Glomerular endothelial cell (primary cell): ENCODE measurements around the gene ADAD2. TPM values are rescaled to one million over a fixed set of nuclear protein-coding genes. Genes with fewer than 3 reads are reported as not detected.

Experiments
- DNase-seq: peaks from one replicate; pipeline ENCODE4 v3.0.0-alpha.2; 2011; ENCODE audit warnings: low read depth, low spot score; ENCODE audit errors: extremely low read depth
- total RNA-seq: library from RNA; depleted of rRNA; stranded (reverse); fragments of >200 nt; gene quantifications from 2 replicates; pipeline ENCODE4 v1.2.3, GENCODE V29; 2015

The ADAD2 gene
- total RNA-seq, 1 donor from 2014 or later, result 0.06 TPM

DNA sequence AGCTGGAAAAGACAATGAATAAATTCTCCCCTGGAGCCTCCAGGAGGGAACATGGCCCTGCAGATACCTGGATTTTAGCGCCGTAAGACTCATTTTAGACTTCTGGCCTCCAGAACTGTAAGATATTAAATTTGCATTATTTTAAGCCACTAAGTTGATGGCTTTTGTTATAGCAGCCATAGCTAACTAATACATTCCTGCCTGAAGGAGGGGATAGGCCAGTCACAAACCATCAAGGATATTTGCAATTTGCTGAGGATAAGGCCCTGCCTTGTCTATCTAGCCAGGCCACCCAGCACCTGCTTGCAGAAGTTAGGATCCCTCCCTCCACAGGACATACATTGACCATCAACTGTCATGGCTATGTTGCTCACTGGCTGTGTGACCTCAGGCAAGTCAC, 53.8 kb downstream of the ADAD2 start:
- no peak for DNase-seq

DNA sequence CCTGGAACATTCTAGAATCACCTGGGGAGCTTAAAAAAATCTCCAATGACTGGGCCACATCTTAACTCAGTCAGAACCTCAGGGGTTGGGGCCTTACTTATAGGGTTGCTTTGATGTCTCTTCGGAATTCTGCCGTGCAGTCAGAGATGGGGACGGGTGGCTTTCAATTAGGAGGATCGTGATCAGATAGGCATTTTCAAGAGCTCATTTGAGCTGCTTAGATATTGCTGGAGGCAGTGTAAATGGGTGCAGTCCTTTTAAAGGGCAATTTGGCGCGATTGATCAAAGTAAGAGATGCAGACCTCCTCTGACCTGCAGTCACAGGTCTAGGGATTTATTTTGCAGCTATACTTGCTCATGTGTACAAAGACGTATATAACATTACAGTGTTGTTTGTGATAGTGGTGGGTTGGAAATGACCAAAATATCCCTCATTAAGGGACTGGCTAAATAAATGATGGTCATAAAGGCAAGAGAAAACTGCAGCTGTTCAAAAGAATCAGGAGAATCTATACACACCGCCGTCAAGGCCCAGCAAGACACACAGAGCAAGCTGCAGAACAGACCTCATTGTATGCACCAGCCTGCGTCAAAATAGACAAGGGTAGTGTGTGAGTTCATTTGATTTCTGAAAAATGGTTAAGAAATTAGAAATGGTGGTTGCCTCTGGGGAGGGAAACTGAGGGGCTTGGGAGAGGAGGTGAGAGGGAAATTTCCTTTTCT, 55.2 kb downstream of the ADAD2 start:
- DNase-seq, result no peak

DNA sequence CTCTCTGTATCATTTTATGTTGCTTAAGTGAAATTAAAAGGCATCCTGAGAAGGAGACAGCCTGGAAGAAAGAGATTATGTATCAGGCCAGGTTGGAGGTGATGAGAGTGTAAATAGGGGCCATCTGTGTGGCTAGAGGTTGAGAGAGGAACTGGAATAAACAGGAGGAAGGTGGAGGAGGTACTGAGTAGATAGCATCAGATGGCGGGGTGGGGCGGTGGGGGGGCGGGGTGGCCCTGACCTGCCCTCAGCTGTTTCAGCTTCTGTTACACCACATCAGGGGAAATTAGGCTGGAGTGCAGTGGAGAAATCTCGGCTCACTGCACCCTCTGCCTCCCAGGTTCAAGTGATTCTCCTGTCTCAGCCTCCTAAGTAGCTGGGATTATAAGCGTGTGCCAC, 55.7 kb downstream of the ADAD2 start:
- DNase-seq, result no peak

Other genes with a start within 250 kb of the ADAD2 start
- gene OSGIN1, start 237.9 kb upstream of the ADAD2 start, total RNA-seq, result 4.1 and 12.9 TPM in 2 replicates
- gene NECAB2, start 222.9 kb upstream of the ADAD2 start, total RNA-seq, result not detected in 2 replicates
- gene SLC38A8, start 148.4 kb upstream of the ADAD2 start, total RNA-seq, result not detected in 2 replicates
- gene MBTPS1, start 74.2 kb upstream of the ADAD2 start, total RNA-seq, result 107 and 122 TPM in 2 replicates
- gene HSDL1, start 46.0 kb upstream of the ADAD2 start, total RNA-seq, result 19.1 and 23.7 TPM in 2 replicates
- gene DNAAF1, start 45.8 kb upstream of the ADAD2 start, total RNA-seq, result not detected in 2 replicates
- 21.3 and 62.0 TPM in 2 replicates for gene TAF1C, start 4.1 kb upstream of the ADAD2 start, total RNA-seq
- not detected in 2 replicates for gene KCNG4, start 48.9 kb downstream of the ADAD2 start, total RNA-seq
- not detected in 2 replicates for gene WFDC1, start 103.7 kb downstream of the ADAD2 start, total RNA-seq
- 0.10 TPM in 1 of 2 replicates, not detected in the other for gene ATP2C2, start 177.4 kb downstream of the ADAD2 start, total RNA-seq